Mesendoderm (in vitro differentiated cells): ENCODE data around the gene PPP1R27.

Experiments used
- DNase-seq: peaks from one replicate; pipeline ENCODE4 v3.0.0; 2013
- H2AK5ac ChIP-seq: 2 replicates; pipeline ENCODE4 v1.6.1; 2013; ENCODE audit warnings: low read length, inconsistent platforms
- H2BK120ac ChIP-seq: 2 replicates; pipeline ENCODE4 v1.6.1; 2013; ENCODE audit warnings: low read depth, mild to moderate bottlenecking, low read length, moderate library complexity, mixed read lengths
- H2BK15ac ChIP-seq: replicated peaks from 2 replicates; pipeline ENCODE4 v1.6.1; 2013; ENCODE audit warnings: low read depth, mild to moderate bottlenecking, moderate library complexity
- H2BK5ac ChIP-seq: 2 replicates; pipeline ENCODE4 v1.6.1; 2013; ENCODE audit warnings: low read length, inconsistent platforms
- H3K18ac ChIP-seq: 2 replicates; pipeline ENCODE4 v1.6.1; 2013; ENCODE audit warnings: mild to moderate bottlenecking, low read length, mixed read lengths
- H3K23ac ChIP-seq: one replicate; pipeline ENCODE4 v1.6.1; 2013; ENCODE audit warnings: low read length
- H3K27ac ChIP-seq: 2 replicates; pipeline ENCODE4 v1.5.1; 2013; ENCODE audit warnings: low read depth, mild to moderate bottlenecking, inconsistent platforms, low read length, moderate library complexity
- H3K27me3 ChIP-seq: 2 replicates; pipeline ENCODE4 v1.6.1; 2013; ENCODE audit warnings: low read length, control low read depth, mild to moderate bottlenecking, inconsistent platforms; ENCODE audit not compliant: insufficient read depth, poor library complexity
- H3K36me3 ChIP-seq: 2 replicates; pipeline ENCODE4 v1.6.1; 2013; ENCODE audit warnings: low read length, inconsistent platforms; ENCODE audit not compliant: control insufficient read depth, insufficient read depth
- H3K4ac ChIP-seq: one replicate; pipeline ENCODE4 v1.6.1; 2013; ENCODE audit warnings: low read depth, mild to moderate bottlenecking, low read length, moderate library complexity
- H3K4me1 ChIP-seq: 2 replicates; pipeline ENCODE4 v1.6.1; 2013; ENCODE audit warnings: low read depth, low read length, inconsistent platforms; ENCODE audit not compliant: control insufficient read depth
- H3K4me2 ChIP-seq: 2 replicates; pipeline ENCODE4 v1.6.1; 2013; ENCODE audit warnings: low read length
- H3K4me3 ChIP-seq: 2 replicates; pipeline ENCODE4 v1.5.1; 2013; ENCODE audit warnings: mild to moderate bottlenecking, low read length
- H3K56ac ChIP-seq: one replicate; pipeline ENCODE4 v1.6.1; 2013; ENCODE audit warnings: low read length
- H3K79me1 ChIP-seq: 2 replicates; pipeline ENCODE4 v1.6.1; 2013; ENCODE audit warnings: low read length, inconsistent platforms
- H3K79me2 ChIP-seq: 2 replicates; pipeline ENCODE4 v1.6.1; 2013; ENCODE audit warnings: mild to moderate bottlenecking, low read length; ENCODE audit not compliant: control insufficient read depth, insufficient read depth
- H3K9ac ChIP-seq: 2 replicates; pipeline ENCODE4 v1.6.1; 2013; ENCODE audit warnings: low read length, inconsistent platforms
- H4K5ac ChIP-seq: one replicate; pipeline ENCODE4 v1.6.1; 2013; ENCODE audit warnings: low read length
- H4K8ac ChIP-seq: one replicate; pipeline ENCODE4 v1.6.1; 2013; ENCODE audit warnings: low read depth, mild to moderate bottlenecking, control low read depth, low read length, moderate library complexity
- WGBS: extraction: QIAGEN DNeasy Blood & Tissue Kit; methylation state at CpG from one replicate; pipeline ENCODE4 v1.1.7; 2013; ENCODE audit warnings: low lambda C conversion rate, missing lambda C conversion rate; ENCODE audit not compliant: insufficient coverage; ENCODE audit errors: extremely low coverage; 5-methylcytosine and 5-hydroxymethylcytosine counted together

The PPP1R27 gene

DNA sequence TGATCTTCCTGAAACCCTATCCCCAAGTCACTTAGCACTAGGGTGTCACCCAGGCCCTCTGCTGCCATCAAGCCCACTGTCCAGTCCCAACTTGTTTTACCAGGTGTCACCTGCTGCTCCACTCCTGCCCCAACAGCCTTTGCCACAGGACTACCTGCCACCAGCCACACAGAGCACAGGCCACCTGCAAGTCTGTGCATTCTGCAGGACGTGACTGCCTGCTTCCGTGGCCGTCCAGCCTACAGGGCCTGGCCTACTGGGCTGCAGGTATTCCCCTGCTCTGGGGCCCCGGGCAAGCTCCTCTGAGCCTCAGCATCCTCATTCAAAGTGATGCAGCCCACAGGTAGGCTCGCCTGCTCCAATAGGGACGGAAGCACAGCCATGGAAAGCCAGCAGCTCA is 5.0 kb downstream of the PPP1R27 start:
- no peak overlapping the region for H2BK5ac ChIP-seq
- no CpG with 5 or more reads among the region's 6 CpGs for WGBS

GRCh38 chr17:81828656-81829055 is 6.2 kb downstream of the PPP1R27 start:
- Histone ChIP-seq H3K4me3 (no peak overlapping the region), H2BK120ac (no peak overlapping the region)
- no peak for DNase-seq

More for the DNA sequence above, 5.0 kb downstream of the PPP1R27 start:
- Histone ChIP-seq H3K4ac (no peak overlapping the region), H2BK15ac (no peak overlapping the region), H3K79me2 (peaks cover 6% of the 10 kb centered on the region), H2BK120ac (no peak overlapping the region), H3K27me3 (no peaks in the 10 kb centered on the region), H3K56ac (no peak overlapping the region), H3K9ac (no peak overlapping the region), H3K27ac (no peak overlapping the region), H3K79me1 (peaks cover 23% of the 10 kb centered on the region), H2AK5ac (no peak overlapping the region), H3K4me3 (no peak overlapping the region), H3K18ac (no peak overlapping the region), H3K4me1 (peaks cover 4% of the 10 kb centered on the region), H3K36me3 (no peaks in the 10 kb centered on the region), H4K5ac (no peak overlapping the region), H3K4me2 (no peak overlapping the region), H3K23ac (no peak overlapping the region), H4K8ac (no peak overlapping the region)
- no peak for DNase-seq

DNA sequence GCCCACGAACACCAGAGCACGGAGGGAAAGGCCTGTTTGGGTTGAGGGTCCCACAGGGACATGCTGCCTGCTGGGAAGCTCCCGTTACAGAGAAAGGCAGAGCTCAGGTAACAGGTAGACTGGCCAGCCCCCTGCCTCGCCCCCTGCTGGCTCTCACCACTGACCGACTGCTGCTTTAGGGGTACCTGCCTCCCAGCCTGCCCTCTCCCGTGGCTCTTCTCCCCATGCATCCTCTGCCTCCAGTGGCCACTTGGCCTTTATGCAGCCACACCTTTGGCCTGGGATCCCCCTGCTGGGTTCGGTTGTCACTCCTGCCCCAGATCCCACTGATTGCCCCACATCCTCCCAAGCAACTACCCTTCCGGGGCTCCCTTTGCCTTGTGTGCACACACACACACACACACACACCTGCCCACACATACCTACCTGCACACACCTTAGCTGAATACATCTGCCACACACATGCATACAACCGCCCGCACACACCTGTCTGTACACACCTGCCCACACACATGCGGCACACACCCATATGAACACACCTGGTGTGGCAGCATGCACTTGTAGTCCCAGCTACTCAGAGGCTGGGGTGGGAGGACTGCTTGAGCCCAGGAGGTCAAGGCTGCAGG is 8.9 kb downstream of the PPP1R27 start:
- Histone ChIP-seq H3K36me3 (no peaks in the 10 kb centered on the region), H3K4me2 (no peak overlapping the region), H4K5ac (no peak overlapping the region), H3K9ac (no peak overlapping the region), H3K4me1 (no peaks in the 10 kb centered on the region), H2BK15ac (no peak overlapping the region), H3K4me3 (no peak overlapping the region), H3K23ac (no peak overlapping the region), H3K56ac (no peak overlapping the region), H3K4ac (no peak overlapping the region), H3K18ac (no peak overlapping the region), H3K27ac (no peak overlapping the region), H2AK5ac (no peak overlapping the region), H4K8ac (no peak overlapping the region), H3K79me1 (peaks cover 15% of the 10 kb centered on the region), H3K27me3 (no peaks in the 10 kb centered on the region), H2BK5ac (no peak overlapping the region), H2BK120ac (no peak overlapping the region), H3K79me2 (peaks cover 2% of the 10 kb centered on the region)
- no CpG with 5 or more reads among the region's 11 CpGs for WGBS
- DNase-seq: no peak

More at GRCh38 chr17:81828656-81829055, 6.2 kb downstream of the PPP1R27 start:
- Histone ChIP-seq H3K27ac (no peak overlapping the region), H4K5ac (no peak overlapping the region), H3K9ac (peak overlapping the region; percentile 6), H3K79me2 (peaks cover 6% of the 10 kb centered on the region), H3K23ac (no peak overlapping the region), H2AK5ac (no peak overlapping the region), H2BK15ac (no peak overlapping the region), H3K56ac (peak overlapping the region; percentile 37), H2BK5ac (no peak overlapping the region), H3K4ac (no peak overlapping the region), H3K36me3 (no peaks in the 10 kb centered on the region), H3K4me1 (peaks cover 4% of the 10 kb centered on the region), H3K4me2 (no peak overlapping the region), H3K27me3 (no peaks in the 10 kb centered on the region), H3K79me1 (peaks cover 20% of the 10 kb centered on the region), H3K18ac (no peak overlapping the region), H4K8ac (no peak overlapping the region)
- no CpG with 5 or more reads among the region's 7 CpGs for WGBS

DNA sequence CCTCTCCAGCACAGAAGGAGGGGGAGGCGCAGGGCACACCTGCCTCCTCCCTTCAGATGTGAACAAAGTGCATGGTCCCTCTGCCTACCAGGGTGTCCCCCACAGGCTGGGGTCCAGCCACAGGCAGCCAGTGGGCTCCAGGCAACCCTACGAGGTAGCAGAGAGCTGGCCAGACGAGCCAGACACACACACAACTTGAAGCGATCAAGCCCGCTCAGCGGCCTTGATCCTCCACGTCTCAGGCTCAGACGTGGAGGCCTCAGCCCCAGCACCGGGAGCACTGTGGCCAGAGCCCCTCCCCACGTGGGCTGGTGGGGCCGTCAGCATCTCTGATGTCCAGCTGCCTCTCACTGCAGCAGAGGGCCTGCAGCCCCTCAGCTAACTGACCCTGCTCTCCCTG is 10.3 kb downstream of the PPP1R27 start:
- Histone ChIP-seq H3K9ac (no peak overlapping the region), H3K23ac (no peak overlapping the region), H2BK120ac (no peak overlapping the region), H3K4me3 (no peak overlapping the region), H3K36me3 (no peaks in the 10 kb centered on the region), H2AK5ac (no peak overlapping the region), H3K56ac (no peak overlapping the region), H3K79me1 (peaks cover 9% of the 10 kb centered on the region), H3K18ac (no peak overlapping the region), H2BK5ac (no peak overlapping the region), H4K5ac (no peak overlapping the region), H3K4me2 (no peak overlapping the region), H3K79me2 (peaks cover 2% of the 10 kb centered on the region), H3K4me1 (peaks cover 2% of the 10 kb centered on the region), H4K8ac (no peak overlapping the region), H3K4ac (no peak overlapping the region), H3K27me3 (no peaks in the 10 kb centered on the region), H3K27ac (no peak overlapping the region), H2BK15ac (no peak overlapping the region)
- DNase-seq: no peak
- WGBS: no CpG with 5 or more reads among the region's 11 CpGs

DNA sequence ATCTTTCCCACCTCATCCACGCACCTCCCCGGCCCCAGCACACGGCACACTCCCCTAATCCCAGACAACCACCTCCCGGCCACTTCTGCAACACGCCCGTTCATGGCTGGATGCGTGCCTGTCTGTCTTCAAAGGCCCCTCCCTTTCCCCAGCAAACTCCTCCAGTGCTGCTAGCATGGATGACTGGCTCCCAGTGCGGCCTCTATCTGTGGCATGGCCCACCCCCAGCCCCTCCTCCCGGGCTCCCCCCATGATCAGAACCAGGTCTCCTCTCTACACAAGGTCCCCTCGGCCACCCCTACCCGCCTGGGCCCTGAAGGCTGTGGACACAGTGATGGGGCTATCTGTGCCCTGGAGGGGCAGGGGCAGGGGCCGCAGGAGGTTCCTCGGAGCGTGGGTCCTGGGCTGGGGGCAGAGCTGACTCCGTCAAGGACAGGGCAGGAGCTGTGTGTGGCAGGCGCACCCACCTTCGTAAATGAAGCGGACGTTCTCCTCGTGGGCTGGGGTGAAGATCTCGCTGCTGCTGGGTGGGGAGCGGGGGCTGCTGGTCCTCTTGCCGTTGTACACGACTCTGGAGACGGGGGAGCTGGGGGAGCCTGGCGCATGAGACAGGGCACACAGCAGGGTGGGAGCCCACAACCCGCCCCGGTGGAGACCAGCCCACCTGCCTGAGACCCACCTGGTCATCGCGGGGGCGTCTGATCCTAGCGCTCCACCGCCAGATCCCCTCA is 10.9 kb downstream of the PPP1R27 start:
- H2AK5ac ChIP-seq: no peak overlapping the region
- H3K4me2 ChIP-seq: no peak overlapping the region
- no peak overlapping the region for H2BK15ac ChIP-seq
- no CpG with 5 or more reads among the region's 33 CpGs for WGBS
- H2BK120ac ChIP-seq: no peak overlapping the region
- no peak overlapping the region for H3K9ac ChIP-seq
- no peak overlapping the region for H3K27ac ChIP-seq
- H3K36me3 ChIP-seq: no peaks in the 10 kb centered on the region
- no peak overlapping the region for H3K23ac ChIP-seq
- no peak overlapping the region for H2BK5ac ChIP-seq
- no peak for DNase-seq
- H3K18ac ChIP-seq: no peak overlapping the region
- peaks cover 9% of the 10 kb centered on the region for H3K79me1 ChIP-seq
- H3K27me3 ChIP-seq: no peaks in the 10 kb centered on the region
- H3K56ac ChIP-seq: no peak overlapping the region
- H4K5ac ChIP-seq: no peak overlapping the region
- H3K4ac ChIP-seq: no peak overlapping the region
- peaks cover 2% of the 10 kb centered on the region for H3K79me2 ChIP-seq
- no peak overlapping the region for H3K4me3 ChIP-seq
- H4K8ac ChIP-seq: no peak overlapping the region
- H3K4me1 ChIP-seq: peaks cover 2% of the 10 kb centered on the region
